Glomerular endothelial cell (primary cell): ENCODE measurements around the gene OR10G3. TPM values are rescaled to one million over a fixed set of nuclear protein-coding genes. Genes with fewer than 3 reads are reported as not detected.

Source experiments
- DNase-seq: peaks from one replicate; pipeline ENCODE4 v3.0.0-alpha.2; 2011; ENCODE audit warnings: low read depth, low spot score; ENCODE audit errors: extremely low read depth
- total RNA-seq: library from RNA; depleted of rRNA; stranded (reverse); fragments of >200 nt; gene quantifications from 2 replicates; pipeline ENCODE4 v1.2.3, GENCODE V29; 2015

OR10G3 gene
- total RNA-seq, 1 donor from 2014 or later, result not detected

- no peak for DNase-seq
These were observed 43.3 kb downstream of the OR10G3 start for GRCh38 chr14:21536418-21537089.

GRCh38 chr14:21535545-21536417, 44.1 kb downstream of the OR10G3 start:
- DNase-seq, result no peak

GRCh38 chr14:21534576-21534975, 45.3 kb downstream of the OR10G3 start:
- no peak for DNase-seq

- DNase-seq, result no peak
These were observed 46.6 kb downstream of the OR10G3 start for GRCh38 chr14:21533294-21533693.

GRCh38 chr14:21529515-21529914, 50.4 kb downstream of the OR10G3 start:
- no peak for DNase-seq

GRCh38 chr14:21528381-21529348, 51.2 kb downstream of the OR10G3 start:
- no peak for DNase-seq

- DNase-seq, result no peak
These were observed 52.6 kb downstream of the OR10G3 start for GRCh38 chr14:21527318-21527679.

- DNase-seq, result no peak
These were observed 53.1 kb downstream of the OR10G3 start for GRCh38 chr14:21526672-21527317.

- DNase-seq, result no peak
These were observed 53.8 kb downstream of the OR10G3 start, which contains the start of gene SALL2 for GRCh38 chr14:21525962-21526671. Gene SALL2 (minus strand): TSS chr14:21526346. CDS start chr14:21526127, 219 bp downstream.

- DNase-seq, result no peak
These were observed 54.3 kb downstream of the OR10G3 start for GRCh38 chr14:21525571-21525961.

- no peak for DNase-seq
These were observed 55.0 kb downstream of the OR10G3 start for GRCh38 chr14:21524575-21525490.

GRCh38 chr14:21523203-21523602, 56.7 kb downstream of the OR10G3 start:
- no peak for DNase-seq

GRCh38 chr14:21521501-21521900, 58.4 kb downstream of the OR10G3 start:
- no peak for DNase-seq

GRCh38 chr14:21520767-21521166, 59.1 kb downstream of the OR10G3 start:
- DNase-seq, result no peak

- no peak for DNase-seq
These were observed 61.2 kb downstream of the OR10G3 start for GRCh38 chr14:21518725-21519124.
